ENCODE measurements around the gene WDR59. TPM values are rescaled to one million over a fixed set of nuclear protein-coding genes. Genes with fewer than 3 reads are reported as not detected.
"Not testable (repeated sequence)": the region's sequence is repeated elsewhere in the genome, so short reads cannot be mapped to it uniquely, and the experiment has no call there.

Gene WDR59
- total and polyA plus RNA-seq, 3 experiments from 2014 or later = 13.0 to 56.5 (median 55.9) TPM

DNA sequence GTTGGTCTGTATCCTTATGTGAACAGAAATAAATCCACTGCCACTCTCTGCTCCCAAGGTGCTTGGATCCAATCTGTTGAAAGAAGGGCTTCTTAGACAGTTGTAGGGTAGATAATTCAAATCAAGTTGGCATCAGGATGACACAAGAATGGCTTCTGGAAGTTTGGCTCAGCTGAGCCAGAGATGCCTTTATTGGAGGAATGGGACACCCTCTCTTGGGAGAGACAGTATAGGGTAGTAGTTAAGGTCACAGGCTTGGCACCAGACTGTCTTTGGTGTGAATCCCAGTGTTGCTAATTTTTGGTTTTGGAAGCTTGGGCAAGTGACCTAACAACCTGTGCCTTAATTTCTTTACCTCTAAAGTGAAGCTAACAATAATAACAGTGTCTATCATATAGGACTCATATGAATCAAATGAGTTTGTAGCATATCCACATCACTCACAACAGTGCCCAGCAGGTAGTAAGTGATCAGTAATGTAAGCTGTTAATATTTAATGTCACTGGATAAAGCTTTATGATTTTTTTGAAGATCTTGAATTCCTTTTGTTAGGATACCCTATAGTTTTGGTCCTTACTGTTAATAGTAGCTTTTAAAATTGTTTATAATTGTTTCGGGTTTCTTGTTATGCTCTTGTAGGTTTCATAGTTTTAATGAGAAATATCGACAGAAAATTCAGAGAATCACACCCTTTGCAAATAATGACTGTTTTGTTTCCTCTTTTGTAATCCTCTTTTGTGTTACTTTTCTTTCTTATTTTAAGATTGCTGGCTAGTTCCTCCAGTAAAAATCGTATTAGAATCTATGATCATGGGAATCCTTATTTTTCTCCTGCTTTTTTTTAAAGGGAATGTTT, 33.0 kb upstream of the WDR59 start:
- Mint-ChIP-seq H3K27me3 (peaks cover 0 to 4% of the 10 kb centered on the region in 2 donors), H3K4me1 (peaks cover 0 to 16% (median 12%) of the 10 kb centered on the region in 3 donors), H3K4me3 (peak overlapping the region in 1 of 7 donors; percentile 20), H3K36me3 (peaks cover 3 to 23% (median 5%) of the 10 kb centered on the region in 3 donors), H3K9me3 (peaks cover 8 to 15% (median 13%) of the 10 kb centered on the region in 5 donors), H3K27ac (no peak overlapping the region)
- Histone ChIP-seq H3K27me3 (ENCODE audit: insufficient read depth, low read length, poor library complexity, severe bottlenecking) (no peaks in the 10 kb centered on the region), H3K27ac (ENCODE audit: low read depth, low read length) (no peak overlapping the region), H3K4me3 (ENCODE audit: low read length) (no peak overlapping the region), H3K36me3 (ENCODE audit: insufficient read depth, low read length) (no peaks in the 10 kb centered on the region), H3K4me1 (ENCODE audit: insufficient read depth, low read length) (peaks cover under 1% of the 10 kb centered on the region), H3K9me3 (ENCODE audit: low read length) (no peaks in the 10 kb centered on the region)
- CTCF ChIA-PET = interaction anchor here (1.2 to 1.6 kb wide), 3 partner anchors 11 to 20 kb away, joined by 3 to 5 read pairs (median 4); partner anchors contain the start of gene ZNRF1
- no peak for DNase-seq
- POLR2A ChIA-PET = no interaction called here

DNA sequence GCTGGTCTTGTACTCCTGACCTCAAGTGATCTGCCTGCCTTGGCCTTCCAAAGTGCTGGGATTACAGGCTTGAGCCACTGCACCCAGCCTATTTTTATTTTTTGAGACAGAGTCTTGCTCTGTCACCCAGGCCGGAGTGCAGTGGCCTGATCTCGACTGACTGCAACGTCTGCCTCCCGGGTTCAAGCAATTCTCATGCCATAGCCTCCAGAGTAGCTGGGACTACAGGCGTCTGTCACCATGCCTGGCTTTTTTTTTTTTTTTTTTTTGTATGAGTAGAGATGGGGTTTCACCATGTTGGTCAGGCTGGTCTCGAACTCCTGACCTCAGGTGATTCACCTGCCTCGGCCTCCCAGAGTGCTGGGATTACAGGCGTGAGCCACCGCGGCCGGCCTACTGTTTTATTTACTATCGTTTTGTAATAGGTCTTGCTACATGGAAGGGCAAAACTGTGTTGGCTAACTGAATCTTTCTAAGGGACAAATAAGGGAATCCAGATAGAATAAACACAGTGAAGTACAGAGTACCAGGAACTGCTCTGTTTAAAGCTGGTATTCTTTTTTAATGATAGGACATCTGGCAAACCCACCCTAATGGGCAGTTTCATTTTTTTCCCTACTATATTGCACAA, 31.6 kb upstream of the WDR59 start:
- H3K27ac Mint-ChIP-seq; H3K9me3 Mint-ChIP-seq; H3K27me3 Mint-ChIP-seq; H3K27ac ChIP-seq (ENCODE audit: low read depth, low read length); H3K9me3 ChIP-seq (ENCODE audit: low read length); H3K36me3 ChIP-seq (ENCODE audit: insufficient read depth, low read length); H3K4me3 ChIP-seq (ENCODE audit: low read length); H3K27me3 ChIP-seq (ENCODE audit: insufficient read depth, low read length, poor library complexity, severe bottlenecking); DNase-seq: not testable (repeated sequence)
- H3K36me3 Mint-ChIP-seq = peaks cover 2 to 15% (median 2%) of the 10 kb centered on the region in 3 donors
- peak overlapping the region in 1 of 7 donors; percentile 36 for H3K4me3 Mint-ChIP-seq
- CTCF ChIA-PET = interaction anchor here (1.6 kb wide), 1 partner anchor 18 kb away, joined by 5 read pairs; the partner anchor contains the start of gene ZNRF1
- peaks cover 11% of the 10 kb centered on the region for H3K4me1 ChIP-seq (ENCODE audit: insufficient read depth, low read length)
- POLR2A ChIA-PET = interaction anchor here (0.5 kb wide), 1 partner anchor 16 kb away, joined by 7 read pairs; no protein-coding TSS in a partner anchor
- peaks cover 12 to 26% (median 26%) of the 10 kb centered on the region in 3 donors for H3K4me1 Mint-ChIP-seq

DNA sequence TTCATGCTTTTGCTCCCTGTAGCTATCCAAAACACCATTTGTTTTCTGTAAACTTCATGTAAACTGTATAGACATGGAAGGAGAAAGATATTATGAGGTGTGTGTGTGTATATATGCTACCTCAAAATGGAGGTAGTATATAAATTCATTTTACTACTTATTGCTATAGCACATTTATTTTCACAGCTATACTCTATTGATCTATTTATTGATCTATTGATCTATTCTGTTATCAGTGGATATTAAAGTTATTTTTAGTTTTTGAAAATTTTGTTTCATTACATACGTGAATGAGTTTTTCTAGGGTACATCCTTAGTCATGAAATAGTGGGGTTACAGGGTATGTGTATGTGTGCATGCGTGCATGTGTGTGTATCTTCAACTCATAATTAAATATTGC, 29.4 kb upstream of the WDR59 start:
- ChIA-PET POLR2A (no interaction called here), CTCF (interaction anchor here (2.2 kb wide), 1 partner anchor 97 kb away, joined by 7 read pairs; no protein-coding TSS in a partner anchor)
- H3K9me3 ChIP-seq (ENCODE audit: low read length) = no peaks in the 10 kb centered on the region
- no peak overlapping the region for H3K4me3 ChIP-seq (ENCODE audit: low read length)
- H3K9me3 Mint-ChIP-seq = no peaks in the 10 kb centered on the region
- H3K4me1 Mint-ChIP-seq = peaks cover 12 to 25% (median 22%) of the 10 kb centered on the region in 3 donors
- peaks cover 11% of the 10 kb centered on the region for H3K4me1 ChIP-seq (ENCODE audit: insufficient read depth, low read length)
- H3K4me3 Mint-ChIP-seq = no peak overlapping the region
- H3K36me3 ChIP-seq (ENCODE audit: insufficient read depth, low read length) = no peaks in the 10 kb centered on the region
- H3K27ac Mint-ChIP-seq = peak overlapping the region in 3 of 8 donors; percentile 25 to 74 (median 25)
- peaks cover 0 to under 1% (median 0%) of the 10 kb centered on the region in 3 donors for H3K36me3 Mint-ChIP-seq
- H3K27ac ChIP-seq (ENCODE audit: low read depth, low read length) = no peak overlapping the region
- DNase-seq = no peak
- no peaks in the 10 kb centered on the region for H3K27me3 ChIP-seq (ENCODE audit: insufficient read depth, low read length, poor library complexity, severe bottlenecking)
- no peaks in the 10 kb centered on the region for H3K27me3 Mint-ChIP-seq

DNA sequence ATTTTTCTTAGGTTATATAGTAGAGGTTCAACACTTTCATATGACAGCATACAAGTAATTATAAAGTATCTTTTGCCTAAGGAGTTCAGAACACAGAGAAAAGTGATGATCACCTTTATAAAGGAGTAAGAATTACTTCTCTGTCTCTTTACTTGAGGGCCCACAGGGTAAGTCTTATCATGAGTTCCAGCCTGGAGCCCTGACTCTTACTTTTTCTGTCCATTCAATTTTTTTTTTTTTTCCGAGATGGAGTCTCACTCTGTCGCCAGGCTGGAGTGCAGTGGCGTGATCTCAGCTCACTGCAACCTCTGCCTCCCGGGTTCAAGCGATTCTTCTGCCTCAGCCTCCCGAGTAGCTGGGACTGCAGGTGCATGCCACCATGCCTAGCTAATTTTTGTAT, 28.2 kb upstream of the WDR59 start:
- H3K4me3 ChIP-seq (ENCODE audit: low read length); DNase-seq; H3K27ac Mint-ChIP-seq; H3K9me3 Mint-ChIP-seq; H3K27ac ChIP-seq (ENCODE audit: low read depth, low read length); H3K27me3 Mint-ChIP-seq; H3K9me3 ChIP-seq (ENCODE audit: low read length); H3K4me3 Mint-ChIP-seq; H3K36me3 ChIP-seq (ENCODE audit: insufficient read depth, low read length); H3K36me3 Mint-ChIP-seq; H3K27me3 ChIP-seq (ENCODE audit: insufficient read depth, low read length, poor library complexity, severe bottlenecking); POLR2A ChIA-PET: not testable (repeated sequence)
- peaks cover 11% of the 10 kb centered on the region for H3K4me1 ChIP-seq (ENCODE audit: insufficient read depth, low read length)
- peaks cover 12 to 22% (median 20%) of the 10 kb centered on the region in 3 donors for H3K4me1 Mint-ChIP-seq
- CTCF ChIA-PET = interaction anchor here (2.2 to 2.9 kb wide), 3 partner anchors 15 to 98 kb away, joined by 7 to 11 read pairs (median 11); partner anchors contain the start of gene ZNRF1

DNA sequence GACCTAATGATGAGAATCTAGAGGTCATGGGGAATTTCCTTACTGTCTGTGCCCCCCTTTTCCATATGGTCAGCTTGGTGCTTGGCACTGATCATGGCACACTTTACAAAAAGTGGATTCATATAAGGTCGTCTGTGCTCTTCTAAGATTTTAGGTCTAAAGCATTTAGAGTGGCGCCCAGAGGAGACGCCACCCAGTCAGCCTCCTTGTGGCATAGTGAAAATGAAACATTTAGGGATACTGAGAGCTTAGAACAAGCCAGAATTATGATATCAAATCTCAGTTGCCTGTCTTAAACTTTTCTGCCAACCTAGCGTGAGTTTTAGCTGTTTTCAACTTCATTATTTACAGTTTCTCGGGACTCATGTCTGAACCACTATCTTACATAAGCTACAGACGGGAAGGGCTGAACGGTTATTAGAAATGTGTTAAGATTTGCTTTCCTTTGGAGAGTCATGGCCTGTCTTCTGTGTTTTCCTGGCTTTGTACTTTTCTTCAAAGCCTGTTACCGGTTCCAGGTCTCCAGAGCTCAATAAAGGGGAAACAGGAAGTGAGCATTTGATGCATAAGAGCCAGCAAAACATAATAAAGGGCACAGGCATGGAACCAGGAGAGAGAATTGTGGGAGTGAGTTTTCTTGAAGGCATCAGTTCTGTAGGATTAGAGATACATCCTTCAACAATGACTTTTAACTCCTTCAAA, 27.6 kb upstream of the WDR59 start:
- Histone ChIP-seq H3K4me1 (ENCODE audit: insufficient read depth, low read length) (peaks cover 11% of the 10 kb centered on the region), H3K4me3 (ENCODE audit: low read length) (no peak overlapping the region), H3K27me3 (ENCODE audit: insufficient read depth, low read length, poor library complexity, severe bottlenecking) (no peaks in the 10 kb centered on the region), H3K9me3 (ENCODE audit: low read length) (no peaks in the 10 kb centered on the region), H3K36me3 (ENCODE audit: insufficient read depth, low read length) (no peaks in the 10 kb centered on the region), H3K27ac (ENCODE audit: low read depth, low read length) (peak overlapping the region; percentile 27)
- peak overlapping the region; percentile 3 to 93 (median 82) for H3K27ac Mint-ChIP-seq
- CTCF ChIA-PET = interaction anchor here (1.7 to 2.9 kb wide), 3 partner anchors 10 to 99 kb away, joined by 4 to 11 read pairs (median 11); partner anchors contain the start of gene ZNRF1
- H3K4me3 Mint-ChIP-seq = peak overlapping the region in 6 of 7 donors; percentile 37 to 88 (median 65)
- H3K36me3 Mint-ChIP-seq = no peaks in the 10 kb centered on the region
- no peaks in the 10 kb centered on the region for H3K27me3 Mint-ChIP-seq
- DNase-seq = no peak
- H3K4me1 Mint-ChIP-seq = peaks cover 12 to 22% (median 20%) of the 10 kb centered on the region in 3 donors
- POLR2A ChIA-PET = no interaction called here
- no peaks in the 10 kb centered on the region for H3K9me3 Mint-ChIP-seq

- peak overlapping the region; percentile 27 for H3K27ac ChIP-seq (ENCODE audit: low read depth, low read length)
- H3K27me3 Mint-ChIP-seq = no peaks in the 10 kb centered on the region
- no peaks in the 10 kb centered on the region for H3K9me3 Mint-ChIP-seq
- POLR2A ChIA-PET = no interaction called here
- no peaks in the 10 kb centered on the region for H3K9me3 ChIP-seq (ENCODE audit: low read length)
- H3K27ac Mint-ChIP-seq = peak overlapping the region in 6 of 8 donors; percentile 0 to 92 (median 34)
- H3K27me3 ChIP-seq (ENCODE audit: insufficient read depth, low read length, poor library complexity, severe bottlenecking) = no peaks in the 10 kb centered on the region
- H3K4me1 Mint-ChIP-seq = peaks cover 12 to 22% (median 20%) of the 10 kb centered on the region in 3 donors
- H3K4me3 Mint-ChIP-seq = peak overlapping the region in 3 of 7 donors; percentile 6 to 66 (median 64)
- H3K36me3 Mint-ChIP-seq = no peaks in the 10 kb centered on the region
- DNase-seq = no peak
- CTCF ChIA-PET = interaction anchor here (1.7 to 2.9 kb wide), 3 partner anchors 9 to 100 kb away, joined by 4 to 11 read pairs (median 11); partner anchors contain the start of gene ZNRF1
- peaks cover 11% of the 10 kb centered on the region for H3K4me1 ChIP-seq (ENCODE audit: insufficient read depth, low read length)
- no peak overlapping the region for H3K4me3 ChIP-seq (ENCODE audit: low read length)
- no peaks in the 10 kb centered on the region for H3K36me3 ChIP-seq (ENCODE audit: insufficient read depth, low read length)
These were observed 26.8 kb upstream of the WDR59 start for GRCh38 chr16:75011634-75012307.

GRCh38 chr16:75010427-75010826, 25.5 kb upstream of the WDR59 start:
- Histone ChIP-seq H3K27ac (ENCODE audit: low read depth, low read length) (no peak overlapping the region), H3K27me3 (ENCODE audit: insufficient read depth, low read length, poor library complexity, severe bottlenecking) (no peaks in the 10 kb centered on the region), H3K36me3 (ENCODE audit: insufficient read depth, low read length) (no peaks in the 10 kb centered on the region), H3K4me1 (ENCODE audit: insufficient read depth, low read length) (peaks cover 11% of the 10 kb centered on the region), H3K9me3 (ENCODE audit: low read length) (no peaks in the 10 kb centered on the region), H3K4me3 (ENCODE audit: low read length) (no peak overlapping the region)
- H3K9me3 Mint-ChIP-seq = no peaks in the 10 kb centered on the region
- no peak overlapping the region for H3K27ac Mint-ChIP-seq
- H3K4me3 Mint-ChIP-seq = no peak overlapping the region
- H3K36me3 Mint-ChIP-seq = no peaks in the 10 kb centered on the region
- peaks cover 12 to 22% (median 20%) of the 10 kb centered on the region in 3 donors for H3K4me1 Mint-ChIP-seq
- DNase-seq = no peak
- CTCF ChIA-PET = interaction anchor here (1.7 to 2.9 kb wide), 3 partner anchors 8 to 101 kb away, joined by 4 to 11 read pairs (median 11); partner anchors contain the start of gene ZNRF1
- no peaks in the 10 kb centered on the region for H3K27me3 Mint-ChIP-seq
- POLR2A ChIA-PET = no interaction called here
